CD14-positive monocyte (primary cell): ENCODE results near the gene MUC6. TPM values are rescaled to one million over a fixed set of nuclear protein-coding genes. Genes with fewer than 3 reads are reported as not detected.
A peak's percentile ranks its signal among the peaks of the same experiment; 100 is the strongest.
"Not testable (repeated sequence)": the region's sequence is repeated elsewhere in the genome, so short reads cannot be mapped to it uniquely, and the experiment has no call there.

Experiments used
- DNase-seq, 3 donors: peaks; one replicate each; pipeline ENCODE4 v3.0.0-alpha.2; 2011 to 2022
- H2AFZ ChIP-seq: 2 replicates; pipeline ENCODE4 v1.6.0; 2012; ENCODE audit warnings: mild to moderate bottlenecking, low read depth, low read length, inconsistent platforms; ENCODE audit not compliant: insufficient read depth, poor library complexity, severe bottlenecking
- H3K27ac ChIP-seq, 2 donors: 1 replicate in 1 of 2; 2 replicates in 1 of 2; pipeline ENCODE4 v1.5.1; 2012 to 2013; ENCODE audit warnings: low read length in 2 of 2, control low read depth in 1 of 2, inconsistent platforms in 1 of 2, low read depth in 1 of 2, mild to moderate bottlenecking in 1 of 2
- H3K27me3 ChIP-seq, 2 donors: one replicate each; pipeline versions ENCODE4 v1.6.0 to v1.6.1; 2011 to 2013; ENCODE audit warnings: low read length in 2 of 2; ENCODE audit not compliant: control insufficient read depth in 2 of 2, insufficient read depth in 2 of 2
- H3K36me3 ChIP-seq, 2 donors: replicated peaks in 1 of 2; 1 replicate in 1 of 2; 2 replicates in 1 of 2; pipeline versions ENCODE4 v1.5.1 to v1.6.1; 2012 to 2013; ENCODE audit warnings: low read length in 2 of 2, control low read depth in 1 of 2, inconsistent platforms in 1 of 2, mild to moderate bottlenecking in 1 of 2; ENCODE audit not compliant: insufficient read depth in 2 of 2, control insufficient read depth in 1 of 2
- H3K4me1 ChIP-seq, 2 donors: 1 replicate in 1 of 2; 2 replicates in 1 of 2; pipeline versions ENCODE4 v1.5.1 to v1.6.1; 2012 to 2013; ENCODE audit warnings: low read length in 2 of 2, control low read depth in 1 of 2, inconsistent platforms in 1 of 2, mild to moderate bottlenecking in 1 of 2, moderate library complexity in 1 of 2; ENCODE audit not compliant: insufficient read depth in 2 of 2, control insufficient read depth in 1 of 2
- H3K4me2 ChIP-seq: replicated peaks from 2 replicates; pipeline ENCODE3; 2012; ENCODE audit warnings: low read length, moderate library complexity, mild to moderate bottlenecking; ENCODE audit not compliant: poor library complexity, severe bottlenecking; ENCODE audit errors: extremely low read depth
- H3K4me3 ChIP-seq, 3 experiments: fragments of 200-600 bp in 1 of 3; sonication (generic) in 1 of 3; replicated peaks in 1 of 3; 1 replicate in 2 of 3; 2 replicates in 1 of 3; pipeline ENCODE4 v1.5.1; 2011 to 2013; ENCODE audit warnings: low read length in 3 of 3, mild to moderate bottlenecking in 3 of 3, control low read depth in 2 of 3, low read depth in 2 of 3, inconsistent platforms in 1 of 3, moderate library complexity in 1 of 3
- H3K79me2 ChIP-seq: 2 replicates; pipeline ENCODE4 v1.6.0; 2012; ENCODE audit warnings: mild to moderate bottlenecking, control low read depth, inconsistent platforms, low read length, moderate library complexity; ENCODE audit not compliant: insufficient read depth
- H3K9ac ChIP-seq: 2 replicates; pipeline ENCODE4 v1.6.0; 2017; ENCODE audit warnings: low read length, mild to moderate bottlenecking; ENCODE audit not compliant: insufficient read depth, poor library complexity, severe bottlenecking
- H3K9me3 ChIP-seq, 2 donors: replicated peaks in 1 of 2; 1 replicate in 1 of 2; 2 replicates in 1 of 2; pipeline versions ENCODE4 v1.5.1 to v1.6.1; 2012 to 2013; ENCODE audit warnings: low read length in 2 of 2, control low read depth in 1 of 2; ENCODE audit not compliant: control insufficient read depth in 1 of 2, insufficient read depth in 1 of 2
- H4K20me1 ChIP-seq: 2 replicates; pipeline ENCODE4 v1.6.0; 2012; ENCODE audit warnings: mild to moderate bottlenecking, low read length, control low read depth, moderate library complexity; ENCODE audit not compliant: insufficient read depth
- H3K27ac Mint-ChIP-seq, 7 donors: one replicate each; pipeline ENCODE4 v1.8.0; 2020; ENCODE audit warnings: mild to moderate bottlenecking in 7 of 7, mixed read lengths in 7 of 7, moderate library complexity in 6 of 7, inconsistent platforms in 2 of 7
- H3K27me3 Mint-ChIP-seq, 3 donors: one replicate each; pipeline ENCODE4 v1.8.0; 2021 to 2022; ENCODE audit warnings: low read depth in 3 of 3, mild to moderate bottlenecking in 3 of 3, mixed read lengths in 3 of 3, moderate library complexity in 3 of 3, inconsistent platforms in 1 of 3
- H3K36me3 Mint-ChIP-seq, 2 donors: one replicate each; pipeline ENCODE4 v1.8.0; 2020; ENCODE audit warnings: mixed read lengths in 2 of 2, inconsistent platforms in 1 of 2, mild to moderate bottlenecking in 1 of 2
- H3K4me1 Mint-ChIP-seq: one replicate; pipeline ENCODE4 v1.8.0; 2020; ENCODE audit warnings: mild to moderate bottlenecking, mixed read lengths
- H3K4me3 Mint-ChIP-seq, 2 donors: one replicate each; pipeline ENCODE4 v1.8.0; 2020; ENCODE audit warnings: mild to moderate bottlenecking in 2 of 2, mixed read lengths in 2 of 2, moderate library complexity in 1 of 2
- H3K9me3 Mint-ChIP-seq, 7 donors: one replicate each; pipeline ENCODE4 v1.8.0; 2020 to 2022; ENCODE audit warnings: mixed read lengths in 7 of 7, mild to moderate bottlenecking in 6 of 7, moderate library complexity in 6 of 7, inconsistent platforms in 2 of 7
- WGBS: methylation state at CpG from one replicate; pipeline ENCODE4 v1.1.5; 2013; ENCODE audit warnings: missing lambda C conversion rate; ENCODE audit not compliant: insufficient coverage; 5-methylcytosine and 5-hydroxymethylcytosine counted together
- intact Hi-C, 2 donors: fragments of 100-400 bp; cut with micrococcal nuclease; formaldehyde crosslinking; loops; one replicate each; pipeline versions ENCODE4 v1.15.0 to v1.15.1; 2023
- polyA plus RNA-seq, 3 donors: library from polyadenylated mRNA; depleted of rRNA in 1 of 3; unstranded in 2 of 3; stranded (reverse) in 1 of 3; fragments of 300-500 nt in 2 of 3; fragments of >200 nt in 1 of 3; fragmentation: Illumina TruSeq in 2 of 3; gene quantifications; 1 replicate in 2 of 3; 2 replicates in 1 of 3; pipeline ENCODE4 v1.2.3, GENCODE V29; 2012 to 2021
- TF ChIP-seq, protein P1 (sequence below): fragments of 200-600 bp; IDR thresholded peaks from one replicate; pipeline ENCODE4 v1.8.0; 2022; ENCODE audit warnings: antibody characterized with exemption, mild to moderate bottlenecking

Gene MUC6
- polyA plus RNA-seq, 3 donors, result not detected

DNA sequence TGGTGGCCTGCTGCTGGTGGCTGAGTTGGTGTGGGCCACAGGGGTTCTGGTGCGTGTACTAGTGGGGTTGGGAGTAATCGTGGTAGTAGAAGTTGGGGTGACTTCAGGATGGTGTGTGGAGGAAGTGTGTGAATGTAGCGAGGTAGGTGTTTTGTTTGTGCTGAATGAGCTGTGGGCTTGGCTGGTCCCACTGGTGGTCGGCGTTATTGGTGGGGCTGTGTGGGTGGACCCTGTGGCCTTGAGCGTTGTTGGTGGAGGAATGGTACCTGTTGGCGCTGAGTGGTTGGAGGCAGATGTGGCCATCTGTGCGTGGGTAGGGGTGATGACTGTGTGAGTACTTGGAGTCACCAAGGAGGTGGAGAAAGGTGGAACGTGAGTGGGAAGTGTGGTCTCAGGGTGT, 18.4 kb downstream of the MUC6 start:
- intact Hi-C loops, result no loop called here
- H3K27me3 Mint-ChIP-seq, result peaks cover 0 to 2% (median 0%) of the 10 kb centered on the region in 3 donors
- 92% methylated on average over 9 of the region's 9 CpGs for WGBS
- H3K27ac ChIP-seq, result no peak overlapping the region
- no peak overlapping the region for H3K4me3 ChIP-seq
- H3K9me3 ChIP-seq, result peaks cover 0 to 9% of the 10 kb centered on the region in 2 donors
- no peak overlapping the region for H3K4me2 ChIP-seq
- no peak overlapping the region for H3K4me3 Mint-ChIP-seq
- no peak for DNase-seq
- H3K27me3 ChIP-seq, result no peaks in the 10 kb centered on the region
- no peaks in the 10 kb centered on the region for H3K4me1 ChIP-seq
- no peak overlapping the region for H3K9ac ChIP-seq
- peaks cover 3 to 16% (median 13%) of the 10 kb centered on the region in 7 donors for H3K9me3 Mint-ChIP-seq
- no peak overlapping the region for H2AFZ ChIP-seq
- H3K36me3 ChIP-seq, result no peaks in the 10 kb centered on the region
- no peak overlapping the region for H3K27ac Mint-ChIP-seq
- no peaks in the 10 kb centered on the region for H3K4me1 Mint-ChIP-seq
- peaks cover 4% of the 10 kb centered on the region for H4K20me1 ChIP-seq
- H3K79me2 ChIP-seq, result no peaks in the 10 kb centered on the region
- no peaks in the 10 kb centered on the region for H3K36me3 Mint-ChIP-seq
- TF ChIP-seq, protein P1, sequence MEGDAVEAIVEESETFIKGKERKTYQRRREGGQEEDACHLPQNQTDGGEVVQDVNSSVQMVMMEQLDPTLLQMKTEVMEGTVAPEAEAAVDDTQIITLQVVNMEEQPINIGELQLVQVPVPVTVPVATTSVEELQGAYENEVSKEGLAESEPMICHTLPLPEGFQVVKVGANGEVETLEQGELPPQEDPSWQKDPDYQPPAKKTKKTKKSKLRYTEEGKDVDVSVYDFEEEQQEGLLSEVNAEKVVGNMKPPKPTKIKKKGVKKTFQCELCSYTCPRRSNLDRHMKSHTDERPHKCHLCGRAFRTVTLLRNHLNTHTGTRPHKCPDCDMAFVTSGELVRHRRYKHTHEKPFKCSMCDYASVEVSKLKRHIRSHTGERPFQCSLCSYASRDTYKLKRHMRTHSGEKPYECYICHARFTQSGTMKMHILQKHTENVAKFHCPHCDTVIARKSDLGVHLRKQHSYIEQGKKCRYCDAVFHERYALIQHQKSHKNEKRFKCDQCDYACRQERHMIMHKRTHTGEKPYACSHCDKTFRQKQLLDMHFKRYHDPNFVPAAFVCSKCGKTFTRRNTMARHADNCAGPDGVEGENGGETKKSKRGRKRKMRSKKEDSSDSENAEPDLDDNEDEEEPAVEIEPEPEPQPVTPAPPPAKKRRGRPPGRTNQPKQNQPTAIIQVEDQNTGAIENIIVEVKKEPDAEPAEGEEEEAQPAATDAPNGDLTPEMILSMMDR, result no peak

DNA sequence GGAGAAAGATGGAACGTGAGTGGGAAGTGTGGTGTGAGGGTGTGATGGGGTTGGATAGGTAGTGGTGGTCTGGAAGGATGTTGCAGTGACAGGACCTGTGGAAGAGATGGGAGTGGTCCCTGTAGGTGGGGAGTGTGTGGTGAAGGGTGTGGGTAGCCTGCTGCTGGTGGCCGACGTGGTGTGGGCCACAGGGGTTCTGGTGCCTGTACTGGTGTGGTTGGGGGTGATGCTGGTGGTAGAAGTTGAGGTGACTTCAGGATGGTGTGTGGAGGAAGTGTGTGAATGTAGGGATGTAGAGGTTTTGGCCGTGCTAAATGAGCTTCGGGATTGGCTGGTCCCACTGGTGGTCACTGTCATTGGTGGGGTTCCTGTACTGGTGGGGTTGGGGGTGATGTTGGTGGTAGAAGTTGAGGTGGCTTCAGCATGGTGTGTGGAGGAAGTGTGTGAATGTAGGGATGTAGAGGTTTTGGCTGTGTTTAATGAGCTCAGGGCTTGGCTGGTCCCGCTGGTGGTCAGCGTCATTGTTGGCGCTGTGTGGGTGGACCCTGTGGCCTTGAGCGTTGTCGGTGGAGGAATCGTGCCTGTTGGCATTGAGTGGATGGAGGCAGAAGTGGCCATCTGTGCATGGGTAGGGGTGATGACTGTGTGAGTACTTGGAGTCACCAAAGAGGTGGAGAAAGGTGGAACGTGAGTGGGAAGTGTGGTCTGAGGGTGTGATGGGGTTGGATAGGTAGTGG, 19.1 kb downstream of the MUC6 start:
- intact Hi-C loops, result no loop called here
- H3K4me3 Mint-ChIP-seq, result no peak overlapping the region
- peaks cover 0 to 2% (median 0%) of the 10 kb centered on the region in 3 donors for H3K27me3 Mint-ChIP-seq
- Histone ChIP-seq H3K79me2 (no peaks in the 10 kb centered on the region), H3K9me3 (peaks cover 0 to 9% of the 10 kb centered on the region in 2 donors), H3K4me3 (no peak overlapping the region), H3K36me3 (no peaks in the 10 kb centered on the region), H3K9ac (no peak overlapping the region), H3K27ac (no peak overlapping the region), H3K27me3 (no peaks in the 10 kb centered on the region), H4K20me1 (peaks cover 4% of the 10 kb centered on the region), H2AFZ (no peak overlapping the region), H3K4me1 (no peaks in the 10 kb centered on the region), H3K4me2 (no peak overlapping the region)
- H3K9me3 Mint-ChIP-seq, result peaks cover 3 to 16% (median 13%) of the 10 kb centered on the region in 7 donors
- peak in 1 of 3 donors; percentile 15 for DNase-seq
- H3K27ac Mint-ChIP-seq, result no peak overlapping the region
- WGBS, result 86% methylated on average over 12 of the region's 12 CpGs
- no peaks in the 10 kb centered on the region for H3K4me1 Mint-ChIP-seq
- TF ChIP-seq, protein P1, result no peak
- no peaks in the 10 kb centered on the region for H3K36me3 Mint-ChIP-seq

DNA sequence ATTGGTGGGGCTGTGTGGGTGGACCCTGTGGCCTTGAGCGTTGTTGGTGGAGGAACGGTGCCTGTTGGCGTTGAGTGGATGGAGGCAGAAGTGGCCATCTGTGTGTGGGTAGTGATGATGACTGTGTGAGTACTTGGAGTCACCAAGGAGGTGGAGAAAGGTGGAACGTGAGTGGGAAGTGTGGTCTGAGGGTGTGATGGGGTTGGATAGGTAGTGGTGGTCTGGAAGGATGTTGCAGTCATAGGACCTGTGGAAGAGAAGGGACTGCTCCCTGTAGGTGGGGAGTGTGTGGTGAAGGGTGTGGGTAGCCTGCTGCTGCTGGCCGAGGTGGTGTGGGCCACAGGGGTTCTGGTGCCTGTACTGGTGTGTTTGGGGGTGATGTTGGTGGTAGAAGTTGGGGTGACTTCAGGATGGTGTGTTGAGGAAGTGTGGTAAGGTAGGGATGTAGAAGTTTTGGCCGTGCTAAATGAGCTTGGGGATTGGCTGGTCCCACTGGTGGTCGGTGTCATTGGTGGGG, 19.9 kb downstream of the MUC6 start:
- H3K79me2 ChIP-seq, H3K27ac ChIP-seq, H3K4me1 Mint-ChIP-seq, H3K4me1 ChIP-seq, H3K36me3 Mint-ChIP-seq, H3K9me3 ChIP-seq, H3K4me3 Mint-ChIP-seq, H3K9ac ChIP-seq, H3K27ac Mint-ChIP-seq, H3K36me3 ChIP-seq, H3K4me2 ChIP-seq, H3K27me3 ChIP-seq, H4K20me1 ChIP-seq, H3K27me3 Mint-ChIP-seq, H2AFZ ChIP-seq, H3K4me3 ChIP-seq, intact Hi-C loops: not testable (repeated sequence)
- peaks cover 3 to 16% (median 13%) of the 10 kb centered on the region in 7 donors for H3K9me3 Mint-ChIP-seq
- peak in 1 of 3 donors; percentile 20 for DNase-seq
- 70% methylated on average over 7 of the region's 7 CpGs for WGBS
